DMS153 (cell line): ENCODE measurements around the gene DKC1.

Experiments used
- DNase-seq: peaks from one replicate; lab custom pipeline; 2025; lab: John Stamatoyannopoulos, UW

The DKC1 gene

GRCh38 chrX:154762537-154763296 lies at the start of gene DKC1:
Gene DKC1, plus strand, starts transcription at chrX:154762864. Its CDS starts 102 bp downstream, at chrX:154762966.
- DNase-seq = peak; percentile 99

GRCh38 chrX:154714925-154715324 lies 47.7 kb upstream of the DKC1 start:
- peak; percentile 15 for DNase-seq

- no peak for DNase-seq
Measured at GRCh38 chrX:154715825-154716224, 46.8 kb upstream of the DKC1 start.

GRCh38 chrX:154717824-154718223 lies 44.8 kb upstream of the DKC1 start:
- DNase-seq = peak; percentile 81

GRCh38 chrX:154718616-154719015 lies 44.0 kb upstream of the DKC1 start:
- DNase-seq = no peak

- no peak for DNase-seq
Measured at GRCh38 chrX:154719132-154719675, 43.5 kb upstream of the DKC1 start.

DNA sequence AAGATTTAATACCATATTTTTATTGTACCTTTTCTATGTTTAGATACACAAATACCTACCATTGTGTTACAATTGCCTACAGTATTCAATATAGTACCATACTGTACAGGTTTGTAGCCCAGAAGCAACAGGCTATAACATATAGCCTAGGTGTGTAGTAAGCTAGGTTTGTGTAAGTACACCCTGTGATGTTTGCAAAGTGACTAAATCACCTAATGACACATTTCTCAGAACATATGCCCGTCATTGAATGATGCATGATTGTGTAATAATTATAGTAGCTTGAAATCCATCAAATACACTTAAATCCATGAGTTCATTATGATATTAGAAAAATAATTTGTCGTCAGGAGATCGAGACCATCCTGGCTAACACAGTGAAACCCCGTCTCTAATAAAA lies 42.6 kb upstream of the DKC1 start:
- no peak for DNase-seq

DNA sequence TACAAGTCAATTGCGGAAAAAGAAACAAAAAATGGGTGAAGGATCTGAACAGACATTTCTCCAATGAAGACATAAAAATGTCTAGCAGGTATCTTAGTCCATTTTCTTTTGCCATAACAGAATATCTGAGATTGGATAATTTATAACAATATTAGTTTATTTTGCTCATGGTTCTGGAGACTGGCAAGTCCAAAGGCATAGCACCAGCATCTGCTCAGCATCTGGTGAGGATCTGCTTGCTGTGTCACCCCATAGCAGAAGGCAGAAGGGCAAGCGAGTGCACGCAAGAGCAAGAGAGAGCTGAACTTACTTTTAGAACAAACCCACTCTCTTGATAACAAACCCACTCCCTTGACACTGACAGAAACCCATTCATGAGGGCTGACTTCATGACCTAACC lies 41.5 kb upstream of the DKC1 start:
- DNase-seq = no peak

DNA sequence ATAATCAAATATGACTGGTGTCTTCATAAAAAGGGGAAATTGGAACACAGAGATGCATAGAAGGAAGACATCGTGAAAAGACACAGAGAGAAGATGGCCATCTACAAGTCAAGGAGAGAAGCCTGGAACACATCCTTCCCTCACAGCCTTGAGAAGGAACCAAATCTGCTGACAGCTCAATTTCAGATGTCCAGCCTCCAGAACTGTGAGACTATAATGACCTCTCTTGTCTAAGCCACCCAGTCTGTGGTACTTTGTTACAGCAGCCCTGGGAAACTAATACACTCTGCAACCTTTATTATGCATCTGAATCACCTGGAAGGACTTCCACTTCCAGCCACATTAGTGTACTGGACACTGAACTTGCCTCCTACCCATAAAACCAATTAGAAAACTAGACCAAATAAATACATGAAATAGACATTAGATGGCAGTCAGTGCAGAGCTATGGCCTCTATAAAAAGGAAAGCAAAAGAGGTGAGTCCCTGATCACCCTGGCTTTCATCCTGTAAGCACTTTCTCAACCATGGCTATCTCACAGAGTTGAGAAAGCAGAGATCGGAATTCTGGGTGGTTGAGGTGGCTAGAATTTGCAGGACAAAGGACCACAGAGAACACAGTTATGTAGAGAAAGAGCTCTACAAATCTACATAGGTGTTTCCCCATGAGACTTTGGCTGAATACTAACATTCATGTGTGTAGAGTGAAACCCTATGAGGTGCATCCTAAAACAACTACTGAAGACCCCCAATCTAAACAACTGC lies 37.5 kb upstream of the DKC1 start:
- DNase-seq = no peak

DNA sequence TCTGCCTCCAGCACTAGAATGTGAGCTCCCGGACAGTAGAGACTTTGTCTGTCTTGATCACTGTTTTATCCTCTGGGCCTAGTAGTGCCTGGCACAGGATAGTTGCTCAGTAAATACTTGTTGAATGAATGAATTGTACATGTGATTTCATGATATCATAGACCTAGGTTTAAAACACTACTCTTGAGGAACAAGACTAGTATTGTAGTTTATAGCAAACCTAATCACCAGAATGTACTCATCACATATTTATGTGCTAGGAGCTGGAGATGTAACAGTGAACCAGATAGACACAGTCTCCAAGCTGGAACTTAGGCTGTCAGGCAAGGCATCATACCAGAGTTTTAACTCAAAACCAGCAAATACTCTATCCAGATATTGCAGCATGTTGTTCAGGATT lies 35.2 kb upstream of the DKC1 start:
- DNase-seq = no peak

GRCh38 chrX:154727871-154728270 lies 34.8 kb upstream of the DKC1 start:
- DNase-seq = no peak

DNA sequence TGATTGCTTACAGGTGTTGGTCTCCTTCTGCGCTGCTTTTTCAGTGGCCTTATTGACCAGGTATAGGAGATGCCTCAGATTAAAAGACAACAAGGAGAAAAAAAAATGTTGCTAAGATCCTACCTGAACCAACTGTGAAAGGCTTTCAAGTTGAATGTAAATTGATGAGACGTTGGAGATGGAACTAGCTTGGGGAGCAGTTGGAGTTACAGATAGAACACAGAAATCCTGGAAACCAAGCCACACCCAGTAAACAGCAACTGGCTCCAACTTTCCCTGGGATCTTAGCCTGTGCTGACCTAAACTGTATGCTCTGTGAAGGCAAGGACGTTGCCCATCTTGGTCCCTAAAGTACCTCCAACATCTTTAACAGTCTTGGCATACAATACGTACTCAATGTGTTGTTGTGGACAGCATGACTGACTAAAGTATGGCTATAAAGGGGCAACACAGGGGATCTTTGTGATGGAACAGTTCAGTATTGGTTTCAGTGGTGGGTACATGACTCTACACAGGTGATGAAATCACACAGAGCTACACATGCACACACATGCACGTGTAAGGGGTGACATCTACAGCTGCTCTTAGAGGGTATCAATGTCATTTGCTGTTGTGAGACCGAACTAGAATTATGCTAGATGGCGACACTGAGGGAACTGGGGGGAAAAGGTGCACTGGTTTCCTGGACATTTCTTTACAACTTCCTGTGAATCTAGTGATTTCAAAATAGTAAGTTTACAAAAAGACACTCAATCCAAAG lies 34.1 kb upstream of the DKC1 start:
- no peak for DNase-seq

GRCh38 chrX:154729439-154729838 lies 33.2 kb upstream of the DKC1 start:
- no peak for DNase-seq

GRCh38 chrX:154730253-154730891 lies 32.3 kb upstream of the DKC1 start:
- no peak for DNase-seq

DNA sequence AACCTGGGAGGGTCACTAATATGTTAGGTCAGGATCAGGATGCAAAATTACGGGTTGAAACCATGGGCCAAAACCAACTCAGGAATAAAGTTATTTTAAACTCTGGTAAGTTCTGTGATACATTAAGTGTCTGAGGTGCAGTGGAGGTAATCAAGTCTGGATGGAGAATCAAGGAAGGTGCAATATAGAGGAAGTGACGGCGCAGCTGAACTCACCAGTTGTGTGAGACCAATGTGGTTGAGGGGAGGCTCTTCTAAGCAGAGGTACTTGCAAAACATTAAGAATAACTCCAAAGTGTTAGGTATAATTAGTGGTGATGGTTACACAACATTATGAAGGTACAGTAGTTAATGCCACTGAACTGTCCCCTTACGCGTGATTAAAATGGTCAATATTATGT lies 31.5 kb upstream of the DKC1 start:
- no peak for DNase-seq

GRCh38 chrX:154731881-154732280 lies 30.8 kb upstream of the DKC1 start:
- no peak for DNase-seq

- DNase-seq = no peak
Measured at GRCh38 chrX:154732421-154733065, 30.1 kb upstream of the DKC1 start.

GRCh38 chrX:154733066-154733425 lies 29.6 kb upstream of the DKC1 start:
- DNase-seq = no peak

- no peak for DNase-seq
Measured at GRCh38 chrX:154734061-154734781, 28.4 kb upstream of the DKC1 start.

DNA sequence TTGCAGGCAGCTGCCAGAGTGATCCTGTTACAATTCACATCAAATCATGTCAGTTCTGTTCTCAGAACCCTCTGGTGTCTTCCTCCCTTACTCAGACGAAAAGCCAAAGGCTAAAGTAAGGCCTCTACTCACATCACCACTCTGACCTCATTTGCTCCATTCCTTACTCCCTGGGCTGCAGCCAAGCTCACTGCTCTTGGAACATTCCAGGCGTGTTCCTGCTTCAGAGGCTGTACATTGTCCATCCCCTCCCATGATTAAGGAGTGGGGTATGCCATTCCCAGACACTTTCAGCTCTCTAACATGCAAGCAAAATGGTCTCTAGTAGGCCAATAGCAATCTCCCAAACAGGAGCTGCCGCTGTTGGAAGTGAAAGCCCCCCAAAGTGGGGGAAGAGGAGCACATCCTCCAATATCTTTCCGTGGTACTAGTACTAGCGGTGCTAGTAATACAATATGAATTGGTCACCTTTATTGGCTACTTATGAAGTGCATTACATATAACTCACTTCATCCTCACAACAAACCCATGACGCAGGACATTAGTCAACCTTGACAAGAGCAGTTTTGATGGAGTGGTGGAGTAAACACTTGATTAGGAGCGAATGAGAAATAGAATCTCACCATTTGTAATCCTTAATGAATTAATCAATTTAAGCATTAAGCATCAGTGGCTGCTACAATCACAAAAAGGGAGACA lies 26.8 kb upstream of the DKC1 start:
- no peak for DNase-seq
